ENCODE results near the gene PTPRG. TPM values are rescaled to one million over a fixed set of nuclear protein-coding genes. Genes with fewer than 3 reads are reported as not detected.

The PTPRG gene
- total RNA-seq, 2 donors from 2014 or later = 76.5 to 108 TPM

- Histone ChIP-seq H3K4me3 (ENCODE audit: low read length) (no peak overlapping the region), H3K27ac (ENCODE audit: low read depth, low read length) (no peak overlapping the region), H3K4me1 (ENCODE audit: control insufficient read depth, insufficient read depth, low read length) (no peaks in the 10 kb centered on the region), H3K27me3 (ENCODE audit: control insufficient read depth, insufficient read depth, low read length, poor library complexity, severe bottlenecking) (no peaks in the 10 kb centered on the region), H3K9me3 (ENCODE audit: control insufficient read depth, low read length) (no peaks in the 10 kb centered on the region), H3K9ac (ENCODE audit: extremely low read depth, low read length, poor library complexity, severe bottlenecking) (no peak overlapping the region), H3K36me3 (ENCODE audit: control insufficient read depth, insufficient read depth, low read length) (no peaks in the 10 kb centered on the region)
- peak overlapping the region; percentile 28 for H3K27ac Mint-ChIP-seq
- DNase-seq = no peak
- no peak overlapping the region for H3K4me3 Mint-ChIP-seq
- H3K9me3 Mint-ChIP-seq = no peaks in the 10 kb centered on the region
- H3K36me3 Mint-ChIP-seq (ENCODE audit: low read depth) = no peaks in the 10 kb centered on the region
- WGBS, 2 experiments (ENCODE audit: insufficient coverage in 1 of 2, insufficient read length in 1 of 2) = 86 to 87% methylated on average over 4 of the region's 4 CpGs
- TF ChIP-seq CTCF (conservative IDR thresholded peaks at IDR 0.05) = no peak
- H3K4me1 Mint-ChIP-seq = peaks cover 17% of the 10 kb centered on the region
- no peaks in the 10 kb centered on the region for H3K27me3 Mint-ChIP-seq (ENCODE audit: insufficient read depth)
Observed at GRCh38 chr3:61980041-61980440, 418.7 kb downstream of the PTPRG start.

GRCh38 chr3:61981060-61981459 is 419.7 kb downstream of the PTPRG start:
- H3K9ac ChIP-seq (ENCODE audit: extremely low read depth, low read length, poor library complexity, severe bottlenecking) = no peak overlapping the region
- H3K27me3 ChIP-seq (ENCODE audit: control insufficient read depth, insufficient read depth, low read length, poor library complexity, severe bottlenecking) = no peaks in the 10 kb centered on the region
- no peaks in the 10 kb centered on the region for H3K4me1 ChIP-seq (ENCODE audit: control insufficient read depth, insufficient read depth, low read length)
- no peak for DNase-seq
- H3K9me3 ChIP-seq (ENCODE audit: control insufficient read depth, low read length) = no peaks in the 10 kb centered on the region
- Mint-ChIP-seq H3K36me3 (ENCODE audit: low read depth) (no peaks in the 10 kb centered on the region), H3K4me1 (peaks cover 17% of the 10 kb centered on the region), H3K4me3 (no peak overlapping the region), H3K27me3 (ENCODE audit: insufficient read depth) (no peaks in the 10 kb centered on the region), H3K9me3 (no peaks in the 10 kb centered on the region), H3K27ac (peak overlapping the region; percentile 23)
- WGBS, 2 experiments (ENCODE audit: insufficient coverage in 1 of 2, insufficient read length in 1 of 2) = 90 to 100% methylated on average over 3 to 7 of the region's 7 CpGs
- no peak for TF ChIP-seq CTCF (conservative IDR thresholded peaks at IDR 0.05)
- H3K4me3 ChIP-seq (ENCODE audit: low read length) = no peak overlapping the region
- no peak overlapping the region for H3K27ac ChIP-seq (ENCODE audit: low read depth, low read length)
- H3K36me3 ChIP-seq (ENCODE audit: control insufficient read depth, insufficient read depth, low read length) = no peaks in the 10 kb centered on the region

GRCh38 chr3:61983479-61983878 is 422.1 kb downstream of the PTPRG start:
- no peaks in the 10 kb centered on the region for H3K27me3 ChIP-seq (ENCODE audit: control insufficient read depth, insufficient read depth, low read length, poor library complexity, severe bottlenecking)
- Mint-ChIP-seq H3K36me3 (ENCODE audit: low read depth) (no peaks in the 10 kb centered on the region), H3K4me1 (peaks cover 13% of the 10 kb centered on the region), H3K27ac (no peak overlapping the region), H3K9me3 (no peaks in the 10 kb centered on the region), H3K27me3 (ENCODE audit: insufficient read depth) (no peaks in the 10 kb centered on the region), H3K4me3 (no peak overlapping the region)
- no peak overlapping the region for H3K4me3 ChIP-seq (ENCODE audit: low read length)
- DNase-seq = no peak
- no peak overlapping the region for H3K9ac ChIP-seq (ENCODE audit: extremely low read depth, low read length, poor library complexity, severe bottlenecking)
- no peaks in the 10 kb centered on the region for H3K9me3 ChIP-seq (ENCODE audit: control insufficient read depth, low read length)
- no peak overlapping the region for H3K27ac ChIP-seq (ENCODE audit: low read depth, low read length)
- no peaks in the 10 kb centered on the region for H3K36me3 ChIP-seq (ENCODE audit: control insufficient read depth, insufficient read depth, low read length)
- H3K4me1 ChIP-seq (ENCODE audit: control insufficient read depth, insufficient read depth, low read length) = no peaks in the 10 kb centered on the region
- no peak for TF ChIP-seq CTCF (conservative IDR thresholded peaks at IDR 0.05)
